ENCODE data around the gene MDM2.
"Not testable (repeated sequence)": the region's sequence is repeated elsewhere in the genome, so short reads cannot be mapped to it uniquely, and the experiment has no call there.

Gene MDM2

DNA sequence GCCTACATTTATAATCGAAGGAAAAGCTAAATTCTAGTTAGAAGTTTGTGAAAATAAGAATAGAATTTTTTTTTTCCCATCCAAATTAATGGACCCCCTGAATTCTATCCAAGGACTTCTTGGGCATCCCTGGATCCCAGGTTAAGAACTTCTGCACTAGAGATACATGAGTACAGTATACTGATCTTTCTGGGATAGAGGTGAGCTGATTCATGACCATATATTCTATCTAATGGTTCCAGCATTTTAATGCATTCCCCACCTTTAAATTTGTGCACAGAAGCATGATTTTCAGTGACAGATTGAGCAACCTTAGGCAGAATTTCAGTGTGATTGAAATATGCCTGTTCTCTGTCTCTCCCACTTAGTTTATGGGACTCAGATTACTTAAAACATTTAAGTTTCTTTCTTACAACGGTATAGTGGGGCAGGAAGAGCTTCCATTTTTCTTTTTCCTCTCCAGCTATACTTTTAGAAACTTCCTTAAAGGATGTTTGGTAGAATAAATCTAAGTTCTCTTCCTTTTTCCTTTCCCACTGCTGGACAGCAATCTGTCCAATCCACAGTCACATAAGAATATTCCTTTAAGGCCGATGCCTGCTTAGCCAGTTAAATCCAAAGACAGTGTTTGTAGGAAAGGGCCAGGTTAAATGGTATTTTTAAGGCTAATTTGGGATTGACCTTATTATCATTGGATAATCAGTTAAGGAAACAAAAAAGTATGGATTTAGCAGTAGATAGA, 6.7 kb downstream of the MDM2 start:
- TF ChIP-seq, protein P1, sequence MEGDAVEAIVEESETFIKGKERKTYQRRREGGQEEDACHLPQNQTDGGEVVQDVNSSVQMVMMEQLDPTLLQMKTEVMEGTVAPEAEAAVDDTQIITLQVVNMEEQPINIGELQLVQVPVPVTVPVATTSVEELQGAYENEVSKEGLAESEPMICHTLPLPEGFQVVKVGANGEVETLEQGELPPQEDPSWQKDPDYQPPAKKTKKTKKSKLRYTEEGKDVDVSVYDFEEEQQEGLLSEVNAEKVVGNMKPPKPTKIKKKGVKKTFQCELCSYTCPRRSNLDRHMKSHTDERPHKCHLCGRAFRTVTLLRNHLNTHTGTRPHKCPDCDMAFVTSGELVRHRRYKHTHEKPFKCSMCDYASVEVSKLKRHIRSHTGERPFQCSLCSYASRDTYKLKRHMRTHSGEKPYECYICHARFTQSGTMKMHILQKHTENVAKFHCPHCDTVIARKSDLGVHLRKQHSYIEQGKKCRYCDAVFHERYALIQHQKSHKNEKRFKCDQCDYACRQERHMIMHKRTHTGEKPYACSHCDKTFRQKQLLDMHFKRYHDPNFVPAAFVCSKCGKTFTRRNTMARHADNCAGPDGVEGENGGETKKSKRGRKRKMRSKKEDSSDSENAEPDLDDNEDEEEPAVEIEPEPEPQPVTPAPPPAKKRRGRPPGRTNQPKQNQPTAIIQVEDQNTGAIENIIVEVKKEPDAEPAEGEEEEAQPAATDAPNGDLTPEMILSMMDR (IDR thresholded peaks at IDR 0.05; ENCODE audit: low read depth, low read length, missing control alignments) = no peak
- H3K4me3 ChIP-seq (ENCODE audit: low read depth, low read length) = no peak overlapping the region
- DNase-seq (ENCODE audit: low read depth) = no peak

DNA sequence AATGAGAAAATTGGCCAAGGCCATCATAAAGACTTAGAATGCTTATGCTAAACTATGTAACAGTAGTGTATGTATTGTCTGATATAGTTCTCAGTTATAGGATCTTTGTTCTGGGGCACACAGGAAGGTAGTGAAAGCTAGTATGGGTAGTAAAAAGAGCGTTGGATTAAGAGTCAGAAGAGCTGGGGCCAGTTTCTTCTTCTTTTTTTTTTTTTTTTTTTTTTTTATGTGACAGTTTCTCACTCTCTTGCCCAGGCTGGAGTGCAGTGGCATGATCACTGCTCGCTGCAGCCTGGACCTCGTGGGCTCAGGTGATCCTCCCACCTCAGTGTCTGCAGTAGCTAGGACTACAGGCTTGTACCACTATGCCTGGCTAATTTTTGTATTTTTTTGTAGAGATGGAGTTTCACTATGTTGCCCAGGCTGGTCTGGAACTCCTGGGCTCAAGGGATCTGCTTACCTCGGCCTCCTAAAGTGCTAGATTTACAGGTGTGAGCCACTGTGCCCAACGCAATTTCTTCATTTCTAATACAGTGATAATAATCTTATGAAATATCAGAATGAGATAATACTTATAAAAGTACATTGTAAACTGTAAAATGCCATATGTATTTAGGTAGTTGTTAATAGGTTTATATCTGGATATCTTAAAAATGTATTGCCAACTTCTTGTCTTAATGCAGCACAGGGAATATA, 7.4 kb downstream of the MDM2 start:
- TF ChIP-seq, protein P1 (IDR thresholded peaks at IDR 0.05; ENCODE audit: low read depth, low read length, missing control alignments) = no peak
- H3K4me3 ChIP-seq (ENCODE audit: low read depth, low read length) = no peak overlapping the region
- DNase-seq (ENCODE audit: low read depth) = no peak

DNA sequence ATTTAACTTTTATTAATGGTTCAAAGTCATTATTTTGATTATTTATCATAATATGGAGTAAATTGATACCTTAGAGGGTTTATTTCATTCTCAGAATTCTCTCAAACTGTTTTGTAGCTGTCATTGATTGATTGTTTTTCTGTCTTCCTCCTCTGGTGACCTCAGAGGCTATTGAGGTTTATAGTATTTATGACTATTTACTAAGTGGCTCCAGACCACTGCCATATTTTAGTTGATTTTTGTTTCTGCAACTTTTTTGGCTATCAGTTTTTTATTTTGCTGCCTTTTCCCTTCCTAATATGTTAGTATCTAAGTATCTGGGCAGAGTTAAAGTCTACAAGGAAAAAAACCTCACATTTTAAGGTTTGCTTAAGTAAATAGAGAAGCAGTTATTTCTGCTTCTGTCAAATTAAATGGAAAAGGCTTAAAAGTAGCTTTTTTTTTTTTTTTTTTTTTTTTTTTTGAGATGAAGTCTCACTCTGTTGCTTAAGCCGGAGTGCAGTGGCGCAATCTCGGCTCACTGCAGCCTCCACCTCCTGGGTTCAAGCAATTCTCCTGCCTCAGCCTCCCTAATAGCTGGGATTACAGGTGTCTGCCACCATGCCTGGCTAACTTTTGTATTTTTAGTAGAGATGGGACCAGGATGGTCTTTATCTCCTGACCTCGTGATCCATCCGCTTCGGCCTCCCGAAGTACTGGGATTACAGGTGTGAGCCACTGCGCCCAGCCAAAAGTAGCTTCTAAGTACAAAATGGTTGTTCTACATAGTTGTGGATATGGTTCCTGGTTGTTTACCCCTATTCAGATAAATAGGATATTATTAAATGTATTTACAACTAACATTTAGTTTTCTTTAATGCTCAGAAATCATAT, 8.2 kb downstream of the MDM2 start:
- TF ChIP-seq, protein P1 (IDR thresholded peaks at IDR 0.05; ENCODE audit: low read depth, low read length, missing control alignments) = no peak
- no peak for DNase-seq (ENCODE audit: low read depth)
- H3K4me3 ChIP-seq (ENCODE audit: low read depth, low read length) = no peak overlapping the region

DNA sequence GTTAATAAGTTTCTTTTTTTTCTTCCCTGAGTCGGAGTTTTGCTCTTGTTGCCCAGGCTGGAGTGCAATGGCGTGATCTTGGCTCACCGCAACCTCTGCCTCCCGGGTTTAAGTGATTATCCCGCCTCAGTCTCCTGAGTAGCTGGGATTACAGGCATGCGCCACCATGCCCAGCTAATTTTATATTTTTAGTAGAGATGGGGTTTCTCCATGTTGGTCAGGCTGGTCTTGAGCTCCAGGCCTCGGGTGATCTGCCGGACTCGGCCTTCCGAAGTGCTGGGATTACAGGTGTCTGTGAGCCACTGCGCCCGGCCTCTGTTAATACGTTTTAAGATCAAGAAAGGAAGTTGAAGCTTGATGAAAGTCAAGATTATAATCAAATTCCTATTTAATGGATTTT, 11.5 kb downstream of the MDM2 start:
- not testable (repeated sequence) for DNase-seq (ENCODE audit: low read depth); H3K4me3 ChIP-seq (ENCODE audit: low read depth, low read length)

DNA sequence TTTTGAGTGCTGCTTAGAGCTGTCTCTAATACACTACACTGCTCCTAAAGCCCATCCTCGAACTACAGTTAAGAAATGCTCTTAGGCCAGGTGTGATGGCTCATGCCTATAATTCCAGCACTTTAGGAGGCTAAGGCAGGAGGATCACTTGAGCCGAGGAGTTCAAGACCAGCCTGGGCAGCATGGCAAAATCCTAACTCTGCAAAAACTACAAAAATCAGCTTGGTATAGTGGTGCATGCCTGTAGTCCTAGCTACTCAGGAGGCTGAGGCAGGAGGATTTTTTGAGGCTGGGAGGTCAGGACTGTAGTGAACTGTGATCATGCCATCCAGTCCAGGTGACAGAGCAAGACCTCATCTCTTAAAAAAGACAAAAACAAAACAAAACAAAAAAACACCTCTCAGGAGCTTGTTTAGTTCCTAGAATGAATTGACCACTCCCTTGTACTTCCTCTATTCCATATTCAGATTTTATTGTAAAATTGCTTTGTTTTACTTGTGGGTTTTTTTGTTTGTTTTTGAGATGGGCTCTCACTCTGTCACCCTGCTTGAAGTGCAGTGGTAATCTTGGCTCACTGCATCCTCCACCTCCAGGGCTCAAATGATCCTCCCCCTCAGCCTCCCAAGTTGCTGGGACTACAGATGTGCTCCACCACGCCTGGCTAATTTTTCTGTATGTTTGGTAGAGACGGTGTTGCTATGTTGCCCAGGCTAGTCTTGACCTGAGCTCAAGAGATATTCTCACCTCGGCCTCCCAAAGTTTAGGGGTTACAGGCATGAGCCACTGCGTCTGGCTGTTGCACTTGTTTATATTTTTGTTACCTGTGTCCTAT, 13.6 kb downstream of the MDM2 start:
- H3K4me3 ChIP-seq (ENCODE audit: low read depth, low read length) = no peak overlapping the region
- TF ChIP-seq, protein P1 (IDR thresholded peaks at IDR 0.05; ENCODE audit: low read depth, low read length, missing control alignments) = no peak
- no peak for DNase-seq (ENCODE audit: low read depth)

DNA sequence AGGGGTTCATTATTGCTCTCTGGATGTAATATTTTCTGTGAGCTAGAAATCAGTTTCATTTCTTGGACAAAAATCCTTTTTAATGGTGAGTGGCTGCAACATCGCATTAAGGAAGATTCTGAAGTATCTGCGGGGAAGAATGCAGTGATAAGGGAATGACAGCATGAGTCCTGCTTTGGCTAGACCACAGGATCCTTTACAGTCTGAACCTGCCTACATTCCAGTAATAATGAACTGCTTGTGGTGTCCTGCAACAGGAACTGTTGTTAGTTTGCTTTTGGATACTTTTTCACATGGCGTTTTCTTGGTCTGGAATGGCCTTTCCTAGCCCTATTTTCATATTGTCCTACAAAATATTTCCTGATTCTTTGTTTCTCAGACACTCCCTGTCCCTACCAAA, 15.7 kb downstream of the MDM2 start:
- TF ChIP-seq, protein P1 (IDR thresholded peaks at IDR 0.05; ENCODE audit: low read depth, low read length, missing control alignments) = no peak
- H3K4me3 ChIP-seq (ENCODE audit: low read depth, low read length) = no peak overlapping the region
- no peak for DNase-seq (ENCODE audit: low read depth)

Data from GM12864 (cell line).